ENCODE results near the gene RERE.
A peak's percentile ranks its signal among the peaks of the same experiment; 100 is the strongest.

Gene RERE

DNA sequence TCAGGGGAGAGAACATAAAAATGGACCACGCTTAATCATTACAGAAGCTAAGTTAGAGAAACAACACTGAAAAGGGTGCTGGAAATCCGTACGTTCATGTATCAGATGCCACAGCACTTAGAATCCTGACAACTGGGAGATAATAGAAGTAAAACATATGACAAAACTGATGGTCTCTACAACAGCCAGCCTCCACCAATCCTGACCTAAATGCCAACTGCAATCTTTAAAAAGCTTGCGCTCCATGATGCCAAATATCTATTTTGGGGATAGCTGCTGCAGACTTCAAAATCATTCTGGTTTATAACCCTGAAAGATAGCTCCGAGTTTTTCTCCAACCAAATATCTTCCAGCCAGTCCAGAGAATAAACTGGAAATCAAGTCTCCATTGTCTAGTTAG, 178.3 kb downstream of the RERE start:
- no peak overlapping the region for H3K9ac ChIP-seq (ENCODE audit: low read depth in 1 of 2, low read length in 2 of 2)
- no peaks in the 10 kb centered on the region for H3K9me3 ChIP-seq (ENCODE audit: control insufficient read depth in 2 of 2, low read length in 2 of 2)
- H3K4me3 ChIP-seq (ENCODE audit: low read length in 2 of 2): no peak overlapping the region
- no peak overlapping the region for H3K27ac ChIP-seq (ENCODE audit: low read depth in 2 of 2, low read length in 2 of 2)
- H3K4me1 ChIP-seq (ENCODE audit: control insufficient read depth in 2 of 2, insufficient read depth in 2 of 2, low read length in 2 of 2): no peaks in the 10 kb centered on the region
- no peaks in the 10 kb centered on the region for H3K36me3 ChIP-seq (ENCODE audit: control insufficient read depth in 2 of 2, insufficient read depth in 2 of 2, low read length in 2 of 2)
- no peaks in the 10 kb centered on the region for H3K27me3 ChIP-seq (ENCODE audit: control insufficient read depth in 2 of 2, insufficient read depth in 2 of 2, low read length in 2 of 2)

DNA sequence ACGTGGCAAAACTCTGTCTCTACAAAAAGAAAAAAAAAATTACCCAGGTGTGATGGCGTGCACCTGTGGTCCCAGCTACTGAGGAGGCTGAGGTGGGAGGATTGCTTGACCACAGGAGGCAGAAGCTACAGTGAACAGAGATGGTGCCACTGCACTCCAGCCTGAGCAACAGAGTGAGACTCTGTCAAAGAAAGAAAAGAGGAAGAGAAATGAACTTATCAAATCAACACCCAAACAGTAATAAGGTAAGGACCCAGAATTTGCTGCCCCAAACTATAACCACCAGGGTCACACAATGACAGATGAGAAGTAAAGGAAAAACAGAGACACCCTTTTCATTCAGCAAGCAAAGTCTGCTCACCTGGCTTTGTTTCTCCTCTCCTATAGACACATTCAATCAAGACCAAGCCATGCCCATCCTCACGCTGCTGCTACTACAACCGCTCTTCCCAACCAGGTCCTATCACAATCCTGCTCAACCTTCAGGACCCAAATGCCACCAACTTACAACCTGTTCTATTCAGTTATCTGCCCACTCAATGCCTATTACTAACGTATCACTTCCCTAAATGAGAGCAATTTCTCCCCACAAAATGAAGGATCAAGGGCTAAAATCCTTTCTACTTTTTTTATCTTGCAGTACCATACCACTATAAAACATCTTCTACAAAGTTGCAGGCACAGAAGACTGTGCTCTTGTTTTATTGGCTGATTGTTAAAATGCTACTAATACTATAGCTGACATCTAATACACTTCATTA, 183.5 kb downstream of the RERE start:
- H3K4me1 ChIP-seq (ENCODE audit: control insufficient read depth in 2 of 2, insufficient read depth in 2 of 2, low read length in 2 of 2): peaks cover 5 to 10% of the 10 kb centered on the region in 2 donors
- no peak overlapping the region for H3K27ac ChIP-seq (ENCODE audit: low read depth in 2 of 2, low read length in 2 of 2)
- no peak overlapping the region for H3K4me3 ChIP-seq (ENCODE audit: low read length in 2 of 2)
- no peak overlapping the region for H3K9ac ChIP-seq (ENCODE audit: low read depth in 1 of 2, low read length in 2 of 2)
- no peaks in the 10 kb centered on the region for H3K27me3 ChIP-seq (ENCODE audit: control insufficient read depth in 2 of 2, insufficient read depth in 2 of 2, low read length in 2 of 2)
- no peaks in the 10 kb centered on the region for H3K36me3 ChIP-seq (ENCODE audit: control insufficient read depth in 2 of 2, insufficient read depth in 2 of 2, low read length in 2 of 2)
- no peaks in the 10 kb centered on the region for H3K9me3 ChIP-seq (ENCODE audit: control insufficient read depth in 2 of 2, low read length in 2 of 2)

DNA sequence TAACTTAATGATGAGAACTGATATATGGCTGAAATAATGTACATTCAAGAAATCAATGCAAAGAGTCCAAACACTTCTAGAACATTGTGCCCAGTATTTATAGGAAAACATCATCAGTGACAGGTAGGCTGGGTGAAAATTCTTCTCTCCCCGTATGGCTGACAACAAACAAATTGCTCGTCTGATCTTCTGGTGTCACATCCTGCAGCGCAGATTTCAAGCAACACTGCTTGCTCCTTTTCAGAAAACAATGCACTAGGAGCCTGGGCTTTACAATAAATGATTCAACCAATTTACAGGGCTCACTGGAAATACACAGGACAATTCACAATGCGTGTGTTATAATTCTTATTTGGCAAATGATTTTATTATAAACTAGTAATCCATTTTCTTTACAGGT, 185.3 kb downstream of the RERE start:
- no peak overlapping the region for H3K4me3 ChIP-seq (ENCODE audit: low read length in 2 of 2)
- no peaks in the 10 kb centered on the region for H3K27me3 ChIP-seq (ENCODE audit: control insufficient read depth in 2 of 2, insufficient read depth in 2 of 2, low read length in 2 of 2)
- no peaks in the 10 kb centered on the region for H3K36me3 ChIP-seq (ENCODE audit: control insufficient read depth in 2 of 2, insufficient read depth in 2 of 2, low read length in 2 of 2)
- H3K4me1 ChIP-seq (ENCODE audit: control insufficient read depth in 2 of 2, insufficient read depth in 2 of 2, low read length in 2 of 2): peaks cover 5 to 10% of the 10 kb centered on the region in 2 donors
- H3K9me3 ChIP-seq (ENCODE audit: control insufficient read depth in 2 of 2, low read length in 2 of 2): no peaks in the 10 kb centered on the region
- no peak overlapping the region for H3K9ac ChIP-seq (ENCODE audit: low read depth in 1 of 2, low read length in 2 of 2)
- no peak overlapping the region for H3K27ac ChIP-seq (ENCODE audit: low read depth in 2 of 2, low read length in 2 of 2)

DNA sequence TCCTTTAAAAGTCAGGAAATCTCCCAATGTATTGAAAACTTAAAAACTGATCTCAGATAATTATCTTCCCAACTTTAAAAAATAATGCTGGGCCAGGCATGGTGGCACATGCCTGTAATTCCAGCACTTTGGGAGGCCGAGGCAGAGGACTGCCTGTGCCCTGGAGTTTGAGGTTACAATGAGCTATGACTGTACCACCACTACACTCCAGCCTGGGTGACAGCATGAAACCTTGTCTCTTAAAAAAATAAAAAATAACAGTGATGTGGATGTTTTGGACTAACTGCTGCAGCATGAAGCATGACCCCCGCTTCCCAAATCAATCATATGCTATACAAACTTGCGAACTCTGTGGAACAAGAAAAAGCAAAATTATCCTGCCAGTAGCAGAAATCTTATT, 186.3 kb downstream of the RERE start:
- Histone ChIP-seq H3K4me1 (ENCODE audit: control insufficient read depth in 2 of 2, insufficient read depth in 2 of 2, low read length in 2 of 2) (peaks cover 5 to 10% of the 10 kb centered on the region in 2 donors), H3K36me3 (ENCODE audit: control insufficient read depth in 2 of 2, insufficient read depth in 2 of 2, low read length in 2 of 2) (no peaks in the 10 kb centered on the region), H3K9ac (ENCODE audit: low read depth in 1 of 2, low read length in 2 of 2) (no peak overlapping the region), H3K4me3 (ENCODE audit: low read length in 2 of 2) (no peak overlapping the region), H3K27ac (ENCODE audit: low read depth in 2 of 2, low read length in 2 of 2) (no peak overlapping the region), H3K27me3 (ENCODE audit: control insufficient read depth in 2 of 2, insufficient read depth in 2 of 2, low read length in 2 of 2) (no peaks in the 10 kb centered on the region), H3K9me3 (ENCODE audit: control insufficient read depth in 2 of 2, low read length in 2 of 2) (no peaks in the 10 kb centered on the region)

DNA sequence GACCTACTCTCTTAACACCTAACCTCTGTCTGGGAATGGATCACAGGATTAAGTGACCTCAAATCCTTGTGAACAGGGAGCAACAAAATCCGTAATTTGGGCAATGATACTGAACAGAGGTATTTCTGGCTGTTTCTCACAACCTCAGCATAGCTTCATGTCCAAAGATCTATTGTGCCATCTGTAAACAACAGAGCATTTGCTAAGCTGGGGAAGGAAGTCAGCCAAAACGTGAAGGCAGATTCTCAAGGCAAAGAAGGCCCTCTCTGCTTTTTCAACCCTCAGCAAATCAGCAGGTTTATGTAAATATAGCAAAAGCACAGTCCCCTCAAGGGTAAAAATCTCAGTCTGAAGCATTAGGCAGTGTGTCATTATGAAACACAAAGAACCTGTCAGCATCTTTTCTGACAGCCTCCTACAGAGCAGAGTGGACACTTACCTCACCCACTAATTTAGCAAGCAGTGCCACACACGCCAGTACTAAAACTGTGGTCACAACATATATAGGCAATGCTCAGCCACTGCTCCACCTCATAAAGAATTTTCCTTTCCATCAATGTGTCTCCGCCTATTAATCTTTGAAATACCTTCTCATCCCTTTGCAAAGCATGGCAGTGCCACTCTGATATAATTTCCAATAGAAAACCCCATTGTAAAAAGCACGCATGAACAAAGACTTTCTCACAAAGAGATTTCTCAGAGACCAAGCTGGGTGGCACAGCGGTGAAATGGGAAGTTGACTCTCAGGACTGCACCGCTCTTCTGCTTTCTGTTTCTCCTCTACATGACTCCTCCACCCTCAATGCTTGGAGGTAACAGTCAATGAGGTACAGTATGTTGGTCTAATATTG, 188.0 kb downstream of the RERE start:
- no peak overlapping the region for H3K4me3 ChIP-seq (ENCODE audit: low read length in 2 of 2)
- peak overlapping the region in 1 of 2 donors; percentile 29 for H3K27ac ChIP-seq (ENCODE audit: low read depth in 2 of 2, low read length in 2 of 2)
- H3K9ac ChIP-seq (ENCODE audit: low read depth in 1 of 2, low read length in 2 of 2): no peak overlapping the region
- no peaks in the 10 kb centered on the region for H3K27me3 ChIP-seq (ENCODE audit: control insufficient read depth in 2 of 2, insufficient read depth in 2 of 2, low read length in 2 of 2)
- no peaks in the 10 kb centered on the region for H3K36me3 ChIP-seq (ENCODE audit: control insufficient read depth in 2 of 2, insufficient read depth in 2 of 2, low read length in 2 of 2)
- no peaks in the 10 kb centered on the region for H3K9me3 ChIP-seq (ENCODE audit: control insufficient read depth in 2 of 2, low read length in 2 of 2)
- H3K4me1 ChIP-seq (ENCODE audit: control insufficient read depth in 2 of 2, insufficient read depth in 2 of 2, low read length in 2 of 2): peaks cover 5 to 10% of the 10 kb centered on the region in 2 donors

GRCh38 chr1:8628606-8629005, 188.8 kb downstream of the RERE start:
- H3K4me1 ChIP-seq (ENCODE audit: control insufficient read depth in 2 of 2, insufficient read depth in 2 of 2, low read length in 2 of 2): peaks cover 5 to 10% of the 10 kb centered on the region in 2 donors
- no peak overlapping the region for H3K27ac ChIP-seq (ENCODE audit: low read depth in 2 of 2, low read length in 2 of 2)
- H3K36me3 ChIP-seq (ENCODE audit: control insufficient read depth in 2 of 2, insufficient read depth in 2 of 2, low read length in 2 of 2): no peaks in the 10 kb centered on the region
- H3K27me3 ChIP-seq (ENCODE audit: control insufficient read depth in 2 of 2, insufficient read depth in 2 of 2, low read length in 2 of 2): no peaks in the 10 kb centered on the region
- H3K9me3 ChIP-seq (ENCODE audit: control insufficient read depth in 2 of 2, low read length in 2 of 2): no peaks in the 10 kb centered on the region
- no peak overlapping the region for H3K4me3 ChIP-seq (ENCODE audit: low read length in 2 of 2)
- H3K9ac ChIP-seq (ENCODE audit: low read depth in 1 of 2, low read length in 2 of 2): no peak overlapping the region

DNA sequence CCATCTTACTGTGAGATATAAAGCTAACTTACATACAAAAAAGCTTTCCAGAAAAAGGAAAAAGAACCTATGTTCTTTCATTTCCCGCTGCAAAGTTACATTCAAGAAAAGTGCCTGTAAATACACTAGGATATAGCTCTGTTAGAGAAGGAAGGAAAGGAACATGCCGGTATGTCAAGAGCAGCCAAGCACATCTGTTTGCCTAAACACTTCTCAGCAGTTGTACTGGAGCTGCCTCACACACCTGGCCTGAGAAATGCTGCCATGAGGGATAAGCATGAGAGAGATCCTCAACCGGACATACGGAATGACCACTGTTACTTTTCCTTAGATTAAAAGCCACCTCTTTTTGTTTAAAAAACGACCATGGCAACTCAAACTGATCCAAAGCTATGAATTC, 189.7 kb downstream of the RERE start:
- peaks cover 5 to 10% of the 10 kb centered on the region in 2 donors for H3K4me1 ChIP-seq (ENCODE audit: control insufficient read depth in 2 of 2, insufficient read depth in 2 of 2, low read length in 2 of 2)
- H3K27me3 ChIP-seq (ENCODE audit: control insufficient read depth in 2 of 2, insufficient read depth in 2 of 2, low read length in 2 of 2): no peaks in the 10 kb centered on the region
- H3K9ac ChIP-seq (ENCODE audit: low read depth in 1 of 2, low read length in 2 of 2): no peak overlapping the region
- no peak overlapping the region for H3K4me3 ChIP-seq (ENCODE audit: low read length in 2 of 2)
- H3K36me3 ChIP-seq (ENCODE audit: control insufficient read depth in 2 of 2, insufficient read depth in 2 of 2, low read length in 2 of 2): no peaks in the 10 kb centered on the region
- H3K27ac ChIP-seq (ENCODE audit: low read depth in 2 of 2, low read length in 2 of 2): no peak overlapping the region
- no peaks in the 10 kb centered on the region for H3K9me3 ChIP-seq (ENCODE audit: control insufficient read depth in 2 of 2, low read length in 2 of 2)

GRCh38 chr1:8625981-8626898, 191.2 kb downstream of the RERE start:
- Histone ChIP-seq H3K9me3 (ENCODE audit: control insufficient read depth in 2 of 2, low read length in 2 of 2) (no peaks in the 10 kb centered on the region), H3K27me3 (ENCODE audit: control insufficient read depth in 2 of 2, insufficient read depth in 2 of 2, low read length in 2 of 2) (no peaks in the 10 kb centered on the region), H3K4me1 (ENCODE audit: control insufficient read depth in 2 of 2, insufficient read depth in 2 of 2, low read length in 2 of 2) (peaks cover 5 to 10% of the 10 kb centered on the region in 2 donors), H3K9ac (ENCODE audit: low read depth in 1 of 2, low read length in 2 of 2) (no peak overlapping the region), H3K36me3 (ENCODE audit: control insufficient read depth in 2 of 2, insufficient read depth in 2 of 2, low read length in 2 of 2) (no peaks in the 10 kb centered on the region), H3K27ac (ENCODE audit: low read depth in 2 of 2, low read length in 2 of 2) (no peak overlapping the region), H3K4me3 (ENCODE audit: low read length in 2 of 2) (no peak overlapping the region)

DNA sequence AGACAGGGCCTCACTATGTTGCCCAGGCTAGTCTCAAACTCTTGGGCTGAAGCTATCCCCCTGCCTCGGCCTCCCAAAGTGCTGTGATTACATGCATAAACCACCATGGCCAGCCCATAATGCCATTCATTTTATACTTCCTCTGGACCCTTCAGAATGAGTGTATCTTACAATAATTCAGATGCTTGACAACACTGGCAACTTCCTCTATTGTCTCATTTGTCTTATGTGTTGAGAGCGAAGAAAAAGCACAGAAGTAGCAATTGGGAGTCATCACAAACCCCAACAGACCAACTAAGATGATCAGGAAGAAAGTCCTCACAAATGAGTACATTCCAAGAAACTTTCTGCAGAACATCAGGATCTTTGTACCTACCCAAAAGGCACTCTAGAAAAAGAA, 191.9 kb downstream of the RERE start:
- no peak overlapping the region for H3K4me3 ChIP-seq (ENCODE audit: low read length in 2 of 2)
- no peaks in the 10 kb centered on the region for H3K27me3 ChIP-seq (ENCODE audit: control insufficient read depth in 2 of 2, insufficient read depth in 2 of 2, low read length in 2 of 2)
- H3K4me1 ChIP-seq (ENCODE audit: control insufficient read depth in 2 of 2, insufficient read depth in 2 of 2, low read length in 2 of 2): peaks cover 5 to 10% of the 10 kb centered on the region in 2 donors
- no peak overlapping the region for H3K27ac ChIP-seq (ENCODE audit: low read depth in 2 of 2, low read length in 2 of 2)
- H3K9ac ChIP-seq (ENCODE audit: low read depth in 1 of 2, low read length in 2 of 2): no peak overlapping the region
- no peaks in the 10 kb centered on the region for H3K9me3 ChIP-seq (ENCODE audit: control insufficient read depth in 2 of 2, low read length in 2 of 2)
- no peaks in the 10 kb centered on the region for H3K36me3 ChIP-seq (ENCODE audit: control insufficient read depth in 2 of 2, insufficient read depth in 2 of 2, low read length in 2 of 2)
